H1 (cell line): ENCODE results near the gene PTGES. TPM values are rescaled to one million over a fixed set of nuclear protein-coding genes. Genes with fewer than 3 reads are reported as not detected.

Experiments used
- CTCF ChIA-PET: fragments of 300-600 bp; sonication (Branson Sonifier 250); formaldehyde crosslinking; loops from one replicate; lab custom pipeline; 2021; ENCODE audit not compliant: partially characterized antibody; lab: Charles Lee
- POLR2A ChIA-PET: fragments of 300-600 bp; sonication (Branson Sonifier 250); formaldehyde crosslinking; loops from one replicate; lab custom pipeline; 2021; ENCODE audit warnings: inconsistent platforms; ENCODE audit not compliant: partially characterized antibody; lab: Charles Lee
- DNase-seq, 2 experiments: peaks; one replicate each; pipeline versions ENCODE4 v3.0.0 to v3.0.0-alpha.2; 2010 to 2022; ENCODE audit warnings: low spot score in 2 of 2, low read depth in 1 of 2, mixed read lengths in 1 of 2
- FAIRE-seq: peaks from 2 replicates; lab custom pipeline; 2011; peaks lifted over from hg19 to GRCh38; lab: Jason Lieb, UNC
- H2AFZ ChIP-seq: 2 replicates; pipeline ENCODE4 v1.8.1; 2012; ENCODE audit warnings: low read length, inconsistent platforms
- H2AK5ac ChIP-seq: 2 replicates; pipeline ENCODE4 v1.6.1; 2013; ENCODE audit warnings: low read depth, low read length
- H2BK120ac ChIP-seq: replicated peaks from 2 replicates; pipeline ENCODE3; 2013; ENCODE audit warnings: low read depth, low read length, inconsistent platforms
- H2BK12ac ChIP-seq: 2 replicates; pipeline ENCODE4 v1.6.1; 2013; ENCODE audit warnings: low read depth, low read length
- H2BK15ac ChIP-seq: 2 replicates; pipeline ENCODE4 v1.6.1; 2013; ENCODE audit warnings: low read length
- H2BK20ac ChIP-seq: 2 replicates; pipeline ENCODE4 v1.6.1; 2013; ENCODE audit warnings: low read length
- H2BK5ac ChIP-seq: 2 replicates; pipeline ENCODE4 v1.6.1; 2013; ENCODE audit warnings: low read depth, low read length
- H3K14ac ChIP-seq: 2 replicates; pipeline ENCODE4 v1.6.1; 2013; ENCODE audit warnings: inconsistent platforms; ENCODE audit not compliant: insufficient read length
- H3K18ac ChIP-seq: 2 replicates; pipeline ENCODE4 v1.6.1; 2013; ENCODE audit warnings: low read length; ENCODE audit errors: extremely low read depth
- H3K23ac ChIP-seq: 2 replicates; pipeline ENCODE4 v1.6.1; 2013; ENCODE audit warnings: inconsistent platforms; ENCODE audit not compliant: insufficient read length
- H3K23me2 ChIP-seq: 2 replicates; pipeline ENCODE4 v1.6.1; 2013; ENCODE audit warnings: low read depth, low read length
- H3K27ac ChIP-seq: 2 replicates; pipeline ENCODE4 v1.6.1; 2011; ENCODE audit warnings: low read depth, low read length, inconsistent platforms
- H3K27me3 ChIP-seq, 4 experiments: replicated peaks in 1 of 4; 1 replicate in 1 of 4; 2 replicates in 3 of 4; pipeline versions ENCODE4 v1.6.1 to v1.8.1; 2011 to 2013; ENCODE audit warnings: low read length in 3 of 4, mild to moderate bottlenecking in 3 of 4, inconsistent platforms in 2 of 4, mixed read lengths in 2 of 4, moderate library complexity in 1 of 4; ENCODE audit not compliant: control insufficient read depth in 3 of 4, insufficient read depth in 3 of 4; ENCODE audit errors: extremely low read depth in 1 of 4
- H3K36me3 ChIP-seq, 4 experiments: 2 replicates each; pipeline versions ENCODE4 v1.6.1 to v1.8.1; 2011 to 2013; ENCODE audit warnings: mild to moderate bottlenecking in 4 of 4, low read length in 3 of 4, moderate library complexity in 2 of 4, control low read depth in 1 of 4, inconsistent platforms in 1 of 4; ENCODE audit not compliant: insufficient read depth in 4 of 4, control insufficient read depth in 2 of 4
- H3K4ac ChIP-seq: replicated peaks from 2 replicates; pipeline ENCODE3; 2013; ENCODE audit warnings: low read length, low read depth, mixed read lengths, inconsistent platforms; ENCODE audit not compliant: insufficient read length
- H3K4me1 ChIP-seq, 4 experiments: replicated peaks in 1 of 4; 1 replicate in 1 of 4; 2 replicates in 3 of 4; pipeline versions ENCODE4 v1.6.1 to v1.8.1; 2011 to 2013; ENCODE audit warnings: low read length in 3 of 4, inconsistent platforms in 2 of 4, mixed read lengths in 1 of 4; ENCODE audit not compliant: insufficient read depth in 4 of 4, control insufficient read depth in 3 of 4
- H3K4me2 ChIP-seq, 2 experiments: 2 replicates each; pipeline versions ENCODE4 v1.6.1 to v1.8.1; 2011 to 2013; ENCODE audit warnings: low read depth in 2 of 2, low read length in 2 of 2, control low read depth in 1 of 2, inconsistent platforms in 1 of 2, mild to moderate bottlenecking in 1 of 2; ENCODE audit not compliant: insufficient read depth in 1 of 2
- H3K4me3 ChIP-seq, 4 experiments: fragments of 200-600, 300-600 bp in 1 of 4; sonication (generic), shearing (Covaris generic), sonication (Bioruptor Twin) in 1 of 4; 2 replicates each; pipeline versions ENCODE4 v1.5.1 to v1.8.1; 2011 to 2016; ENCODE audit warnings: low read length in 4 of 4, low read depth in 3 of 4, control low read depth in 2 of 4, inconsistent platforms in 2 of 4, mild to moderate bottlenecking in 2 of 4, mixed read lengths in 1 of 4, moderate library complexity in 1 of 4; ENCODE audit not compliant: insufficient read depth in 2 of 4; ENCODE audit errors: extremely low read depth in 1 of 4
- H3K56ac ChIP-seq: replicated peaks from 2 replicates; pipeline ENCODE3; 2013; ENCODE audit warnings: low read depth, mild to moderate bottlenecking, mixed read lengths, low read length, inconsistent platforms; ENCODE audit not compliant: insufficient read length
- H3K79me1 ChIP-seq: 2 replicates; pipeline ENCODE4 v1.6.1; 2013; ENCODE audit warnings: low read depth, low read length, control low read depth
- H3K79me2 ChIP-seq, 2 experiments: 2 replicates each; pipeline versions ENCODE4 v1.6.1 to v1.8.1; 2012 to 2013; ENCODE audit warnings: low read length in 2 of 2, mild to moderate bottlenecking in 2 of 2, inconsistent platforms in 1 of 2; ENCODE audit not compliant: insufficient read depth in 2 of 2, control insufficient read depth in 1 of 2
- H3K9ac ChIP-seq, 4 experiments: replicated peaks in 1 of 4; 1 replicate in 1 of 4; 2 replicates in 3 of 4; pipeline versions ENCODE4 v1.6.1 to v1.8.1; 2011 to 2013; ENCODE audit warnings: low read depth in 3 of 4, low read length in 3 of 4, control low read depth in 2 of 4, mild to moderate bottlenecking in 2 of 4, moderate library complexity in 2 of 4, inconsistent platforms in 1 of 4; ENCODE audit errors: extremely low read depth in 1 of 4
- H3K9me3 ChIP-seq, 2 experiments: 2 replicates each; pipeline versions ENCODE4 v1.6.1 to v1.8.1; 2012 to 2013; ENCODE audit warnings: mild to moderate bottlenecking in 2 of 2, moderate library complexity in 2 of 2, control low read depth in 1 of 2, inconsistent platforms in 1 of 2, low read depth in 1 of 2, low read length in 1 of 2, mixed read lengths in 1 of 2; ENCODE audit not compliant: insufficient read depth in 2 of 2
- H4K20me1 ChIP-seq, 2 experiments: replicated peaks in 1 of 2; 2 replicates each; pipeline versions ENCODE3 to v1.8.1; 2011 to 2013; ENCODE audit warnings: inconsistent platforms in 2 of 2, low read length in 2 of 2, mild to moderate bottlenecking in 1 of 2; ENCODE audit not compliant: insufficient read depth in 2 of 2, control insufficient read depth in 1 of 2
- H4K5ac ChIP-seq: 2 replicates; pipeline ENCODE4 v1.6.1; 2013; ENCODE audit warnings: low read length, low read depth, mixed read lengths, inconsistent platforms; ENCODE audit not compliant: insufficient read length
- H4K8ac ChIP-seq: 2 replicates; pipeline ENCODE4 v1.8.0; 2013; ENCODE audit warnings: mild to moderate bottlenecking, moderate library complexity, low read length, inconsistent platforms; ENCODE audit not compliant: insufficient read depth; ENCODE audit errors: extremely low read depth
- H4K91ac ChIP-seq: replicated peaks from 2 replicates; pipeline ENCODE3; 2013; ENCODE audit warnings: low read length, mixed read lengths, inconsistent platforms; ENCODE audit not compliant: insufficient read length
- EZH2 ChIP-seq: fragments of 200-600 bp; sonication (generic); IDR thresholded peaks from 2 replicates; pipeline ENCODE4 v1.7.1; 2012; ENCODE audit warnings: low read depth, mild to moderate bottlenecking, moderate library complexity, low read length, inconsistent platforms; ENCODE audit not compliant: severe bottlenecking
- JUN ChIP-seq: IDR thresholded peaks from 2 replicates; pipeline ENCODE4 v1.6.1; 2011; ENCODE audit warnings: low read depth, mild to moderate bottlenecking, improper control_type of control experiment, low read length
- KDM1A ChIP-seq: fragments of 200-600, 300-600 bp; sonication (generic); IDR thresholded peaks from 2 replicates; pipeline ENCODE4 v1.7.1; 2016; ENCODE audit warnings: mild to moderate bottlenecking, low read length, borderline replicate concordance
- POU5F1 ChIP-seq: IDR thresholded peaks from 2 replicates; pipeline ENCODE4 v1.6.1; 2011; ENCODE audit warnings: low read depth, mild to moderate bottlenecking, low read length, moderate library complexity
- RXRA ChIP-seq: IDR thresholded peaks from 2 replicates; pipeline ENCODE4 v1.6.1; 2011; ENCODE audit warnings: low read depth, mild to moderate bottlenecking, low read length, moderate library complexity; ENCODE audit not compliant: insufficient read depth
- SIN3A ChIP-seq, 2 experiments: IDR thresholded peaks in 1 of 2; conservative IDR thresholded peaks in 1 of 2; 2 replicates each; pipeline ENCODE4 v1.6.1; 2011 to 2012; ENCODE audit warnings: low read length in 2 of 2, improper control_type of control experiment in 1 of 2, low read depth in 1 of 2, mild to moderate bottlenecking in 1 of 2
- SIRT6 ChIP-seq: IDR thresholded peaks from one replicate; pipeline ENCODE4 v1.7.1; 2012; ENCODE audit warnings: low read length, inconsistent platforms
- SIX5 ChIP-seq: IDR thresholded peaks from 2 replicates; pipeline ENCODE4 v1.6.1; 2011; ENCODE audit warnings: mild to moderate bottlenecking, low read depth, low read length
- WGBS, 2 experiments: shearing (Covaris generic) in 1 of 2; methylation state at CpG; one replicate each; pipeline versions ENCODE4 v1.1.6 to v1.1.7; 2013 to 2015; ENCODE audit warnings: low lambda C conversion rate in 2 of 2, mixed read lengths in 2 of 2, inconsistent platforms in 1 of 2, low coverage in 1 of 2, missing lambda C conversion rate in 1 of 2; ENCODE audit not compliant: insufficient replicate concordance in 2 of 2, insufficient coverage in 1 of 2, insufficient read length in 1 of 2; ENCODE audit errors: extremely low coverage in 1 of 2, missing lambda C conversion rate in 1 of 2; 5-methylcytosine and 5-hydroxymethylcytosine counted together
- polyA plus RNA-seq, 7 experiments: library from polyadenylated mRNA; depleted of rRNA in 3 of 7; stranded (reverse) in 5 of 7; unstranded in 2 of 7; fragments of >200 nt in 5 of 7; fragments of 200-250 nt in 2 of 7; gene quantifications; 1 replicate in 5 of 7; 2 replicates in 1 of 7; 4 replicates in 1 of 7; pipeline versions ENCODE4 v1.2.1 to v1.2.3, GENCODE V29; 2011 to 2013; ENCODE audit warnings: missing spikeins in 2 of 7, mixed read lengths in 2 of 7
- total RNA-seq: library from RNA; stranded (reverse); fragmentation: NEBNext Ultra II Directional; extraction: Animal tissue kit (Norgen Biotek cat#: 25700); gene quantifications from 2 replicates; pipeline ENCODE4 v1.2.1, GENCODE V29; 2021

The PTGES gene
- total and polyA plus RNA-seq, 2 of the 8 experiments (the other 6 are each of a cell fraction or from before 2014, with no cell fraction given): 3.2 to 5.1 TPM

DNA sequence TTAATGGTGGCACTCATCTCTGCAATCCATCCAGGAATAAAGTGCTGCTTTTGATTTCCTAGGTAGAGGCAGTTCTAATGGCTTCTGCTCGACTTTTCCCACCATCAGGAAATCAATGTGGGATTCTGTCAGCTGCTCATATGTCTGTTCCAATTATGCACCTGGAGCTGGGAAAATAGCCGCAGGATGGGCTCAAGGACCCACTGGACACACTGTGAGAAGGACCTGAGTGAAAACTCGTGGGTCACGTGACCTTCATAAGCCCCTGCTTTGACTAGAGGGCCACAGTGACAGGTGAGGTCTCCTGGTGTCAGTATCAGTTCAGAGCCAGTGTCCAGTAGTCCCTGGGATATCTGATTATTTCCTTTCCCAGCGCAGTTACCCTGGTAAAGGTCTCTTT is 17.9 kb upstream of the PTGES start:
- H4K8ac ChIP-seq: no peak overlapping the region
- H2BK120ac ChIP-seq: no peak overlapping the region
- no peak overlapping the region for H4K91ac ChIP-seq
- H3K4me2 ChIP-seq: no peak overlapping the region
- no peak overlapping the region for H2BK12ac ChIP-seq
- CTCF ChIA-PET: interaction anchor here (2.0 kb wide), 1 partner anchor 11 kb away, joined by 6 read pairs; no protein-coding TSS in a partner anchor
- no peak for TF ChIP-seq SIRT6
- no peak for TF ChIP-seq KDM1A
- no peak for TF ChIP-seq RXRA
- TF ChIP-seq SIN3A (conservative IDR thresholded peaks at IDR 0.05 in 1 of 2, IDR thresholded peaks at IDR 0.05 in 1 of 2; ENCODE audit: low read depth in 1 of 2, low read length in 2 of 2): no peak
- TF ChIP-seq SIX5: no peak
- no peak for TF ChIP-seq POU5F1
- TF ChIP-seq EZH2: no peak
- no peak for TF ChIP-seq JUN
- TF ChIP-seq, all 59 proteins: peak for 0
- no peak for FAIRE-seq
- Histone ChIP-seq H3K79me1 (no peaks in the 10 kb centered on the region), H3K23ac (no peak overlapping the region), H3K27me3 (no peaks in the 10 kb centered on the region), H2AFZ (no peak overlapping the region), H4K20me1 (no peaks in the 10 kb centered on the region), H3K27ac (no peak overlapping the region), H4K5ac (no peak overlapping the region), H2BK20ac (no peak overlapping the region), H3K36me3 (no peaks in the 10 kb centered on the region), H3K4ac (no peak overlapping the region), H3K23me2 (no peaks in the 10 kb centered on the region), H3K56ac (no peak overlapping the region), H3K4me3 (no peak overlapping the region), H2AK5ac (no peak overlapping the region), H3K79me2 (no peaks in the 10 kb centered on the region), H2BK5ac (no peak overlapping the region), H3K4me1 (no peaks in the 10 kb centered on the region; a peak in 1 of 7 replicates), H3K9ac (no peak overlapping the region), H2BK15ac (no peak overlapping the region), H3K9me3 (no peaks in the 10 kb centered on the region), H3K18ac (no peak overlapping the region), H3K14ac (no peak overlapping the region)
- POLR2A ChIA-PET: no interaction called here
- WGBS, 2 experiments: 86% methylated on average over 5 of the region's 5 CpGs; no CpG with 5 or more reads in 1 of the 2 experiments
- DNase-seq: no peak
